G401.6 (cell line): ENCODE results near the gene SHISA9.

Experiments
- FAIRE-seq: peaks from 2 replicates; lab custom pipeline; 2012; peaks lifted over from hg19 to GRCh38; lab: Jason Lieb, UNC

The SHISA9 gene

DNA sequence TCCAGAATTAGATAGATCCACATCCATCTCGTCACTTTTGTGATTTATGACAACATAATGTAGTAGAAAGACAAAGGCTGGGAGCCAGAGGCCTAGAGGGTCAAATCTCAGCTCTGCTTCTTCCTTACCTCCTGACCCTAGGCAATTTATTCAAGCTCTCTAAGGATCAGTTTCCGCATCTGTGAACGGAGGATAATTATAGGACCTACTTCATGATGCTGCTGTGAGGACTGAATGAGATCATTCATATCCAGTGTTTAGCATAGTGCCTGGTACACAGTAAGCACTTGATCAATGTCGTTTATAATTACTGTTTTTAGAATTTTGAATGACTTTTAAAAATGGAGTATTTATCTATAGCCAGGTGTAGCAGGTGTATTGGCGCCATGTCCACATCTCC lies 128.4 kb downstream of the SHISA9 start:
- no peak for FAIRE-seq

DNA sequence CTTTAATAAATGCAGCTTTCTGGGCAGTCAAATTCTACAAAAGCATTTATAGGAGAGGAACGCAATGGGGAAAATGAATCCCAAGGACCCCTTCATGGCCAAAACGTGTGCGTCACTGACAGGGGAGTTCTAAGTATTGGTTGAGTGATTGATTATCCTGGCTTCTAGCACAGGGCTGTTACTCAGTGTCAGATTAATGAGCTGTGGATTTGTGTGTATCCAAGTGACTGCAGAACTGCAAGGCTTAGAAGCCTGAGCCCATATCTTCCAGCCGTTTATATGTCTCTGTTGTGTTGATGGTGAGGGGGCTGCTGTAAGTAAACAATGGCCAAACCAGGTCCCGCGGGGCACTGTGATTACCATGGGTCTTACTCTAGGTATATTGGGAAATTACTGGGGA lies 129.4 kb downstream of the SHISA9 start:
- no peak for FAIRE-seq

DNA sequence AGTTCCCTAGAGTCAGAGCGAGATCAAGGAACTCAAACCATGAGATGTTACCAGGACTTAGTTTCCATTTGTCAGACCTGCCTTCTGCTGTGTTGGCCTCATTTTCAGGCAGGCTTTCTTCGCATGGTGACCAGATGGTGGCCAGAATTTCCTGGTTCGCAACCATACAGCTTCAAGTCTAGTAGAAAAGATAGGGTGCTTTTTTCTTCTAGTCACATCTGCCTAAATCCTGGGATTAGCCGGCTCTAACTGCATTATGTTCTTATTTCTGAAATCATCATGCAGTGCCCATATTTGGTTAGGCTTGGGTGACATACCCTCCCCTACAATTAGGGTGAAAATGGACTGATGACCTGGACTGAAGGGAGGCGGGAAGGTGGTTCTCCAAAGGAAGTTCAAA lies 131.5 kb downstream of the SHISA9 start:
- no peak for FAIRE-seq

DNA sequence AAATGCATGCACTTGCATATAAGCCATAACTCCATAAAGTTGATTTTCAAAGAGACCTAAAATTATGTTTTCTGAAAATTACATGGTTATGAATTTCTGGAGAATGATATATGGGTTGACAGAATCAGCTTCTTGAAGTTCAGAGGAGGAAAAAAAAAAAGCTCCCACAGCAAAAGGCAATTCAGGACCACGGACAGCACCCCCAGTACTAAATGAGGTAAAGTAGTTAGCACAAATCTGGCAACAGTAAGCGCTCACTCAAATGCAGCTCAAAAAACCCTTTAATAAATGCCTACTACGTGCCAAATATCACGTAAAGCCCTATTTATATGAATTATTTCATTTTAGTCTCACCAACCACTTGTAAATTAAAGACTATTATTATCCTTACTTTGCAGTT lies 135.2 kb downstream of the SHISA9 start:
- FAIRE-seq, result no peak

DNA sequence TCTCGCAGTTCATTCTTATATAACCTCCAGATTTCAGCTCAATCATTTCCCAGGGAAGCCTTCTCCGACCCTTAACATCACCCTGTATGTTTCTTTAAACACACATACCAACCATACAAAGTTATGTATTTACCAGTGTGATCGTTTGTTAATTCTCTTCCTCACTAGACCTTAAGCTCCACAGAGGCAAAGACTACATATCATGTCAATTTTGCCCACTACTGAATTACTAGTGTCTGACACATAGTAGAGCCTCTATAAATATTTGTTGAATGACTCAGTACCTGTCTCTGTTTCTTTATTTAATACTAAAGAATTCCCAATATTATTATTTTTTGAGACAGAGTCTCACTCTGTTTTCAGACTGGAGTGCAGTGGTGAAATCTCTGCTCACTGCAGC lies 137.2 kb downstream of the SHISA9 start:
- FAIRE-seq, result no peak

DNA sequence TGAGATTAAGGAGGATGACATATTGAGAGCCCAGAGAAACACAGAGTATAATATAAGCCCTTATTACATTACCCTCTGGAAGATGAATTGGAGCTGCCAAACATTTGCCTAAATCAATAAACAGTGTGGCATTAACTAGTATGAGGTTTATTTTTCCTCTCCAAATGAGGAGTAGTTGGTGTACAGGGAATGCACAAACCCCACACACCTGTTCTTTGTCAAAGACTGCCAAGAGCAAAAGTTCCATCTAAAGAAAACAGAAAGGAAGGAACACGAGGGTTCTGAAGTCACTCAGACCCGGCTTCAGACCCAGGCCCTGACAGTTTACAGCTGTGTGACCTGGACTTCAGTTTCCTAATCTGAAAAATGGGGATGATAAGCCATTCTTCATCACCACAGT lies 138.1 kb downstream of the SHISA9 start:
- FAIRE-seq, result no peak

DNA sequence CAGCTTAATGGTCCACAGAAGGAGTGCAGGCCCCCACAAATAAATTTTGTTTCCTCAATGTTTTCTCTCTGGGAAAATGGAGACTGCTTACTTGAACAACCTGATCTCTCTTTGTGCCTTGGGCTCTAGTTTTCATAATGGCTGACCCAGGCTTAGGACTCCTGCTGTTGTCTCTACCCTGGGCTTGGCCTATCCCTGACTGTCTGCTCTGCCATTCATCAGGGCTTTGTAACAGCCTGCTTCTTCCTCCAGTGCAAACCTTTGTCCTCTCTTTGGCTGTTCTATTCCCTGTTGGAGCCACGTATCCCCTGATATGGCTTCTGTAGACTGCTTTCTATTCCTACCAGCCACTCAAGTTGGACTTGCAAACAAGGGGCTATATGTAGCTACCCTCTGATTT lies 139.8 kb downstream of the SHISA9 start:
- no peak for FAIRE-seq

DNA sequence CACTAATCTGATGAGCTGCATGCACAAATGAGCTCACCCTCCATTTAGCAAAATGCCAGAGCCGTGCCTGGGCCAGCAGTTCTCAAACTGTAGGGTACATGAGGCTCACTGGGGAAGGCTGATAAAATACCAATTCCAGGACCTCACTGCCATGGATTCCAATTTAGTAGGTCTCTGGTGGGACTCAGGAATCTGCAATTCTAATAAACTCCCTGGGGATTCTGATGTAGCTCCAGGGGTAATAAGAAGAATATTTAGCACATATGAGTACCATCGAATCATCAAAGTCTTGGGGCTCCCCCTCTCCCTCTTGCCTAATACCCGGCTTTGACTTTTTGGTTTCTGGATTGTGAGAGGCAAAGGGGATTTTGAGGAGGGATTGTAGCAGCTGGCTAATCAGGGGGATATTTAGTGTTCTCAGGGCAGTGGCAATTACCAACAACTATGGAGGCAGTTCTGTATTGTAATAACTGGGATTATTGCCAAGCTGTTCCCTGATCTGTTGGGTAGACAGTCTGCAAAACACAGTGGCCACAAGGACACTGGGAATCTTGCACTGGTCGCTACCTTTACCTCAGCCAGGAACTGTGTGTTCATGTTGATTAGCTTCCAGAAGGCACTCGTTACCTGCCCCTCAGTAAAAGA lies 140.4 kb downstream of the SHISA9 start:
- no peak for FAIRE-seq

DNA sequence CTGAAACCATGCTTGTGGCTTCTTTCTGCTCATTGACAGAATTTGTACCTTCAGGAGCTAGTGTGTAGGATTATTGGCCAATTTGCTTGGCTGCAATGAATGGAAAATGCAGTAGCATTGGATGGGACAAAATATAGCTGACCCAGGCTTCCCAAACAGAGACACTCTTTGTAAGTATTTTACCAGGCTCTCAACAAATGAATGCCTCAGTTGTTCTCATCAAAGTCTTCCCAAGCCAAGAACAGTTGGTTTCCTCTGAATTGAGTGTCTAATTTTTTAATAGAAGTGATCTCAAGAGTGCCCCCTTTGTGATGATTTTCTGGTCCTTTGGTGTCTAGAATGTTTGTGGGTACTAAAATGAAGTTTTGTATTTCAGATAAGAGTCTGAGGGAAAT lies 140.9 kb downstream of the SHISA9 start:
- no peak for FAIRE-seq

DNA sequence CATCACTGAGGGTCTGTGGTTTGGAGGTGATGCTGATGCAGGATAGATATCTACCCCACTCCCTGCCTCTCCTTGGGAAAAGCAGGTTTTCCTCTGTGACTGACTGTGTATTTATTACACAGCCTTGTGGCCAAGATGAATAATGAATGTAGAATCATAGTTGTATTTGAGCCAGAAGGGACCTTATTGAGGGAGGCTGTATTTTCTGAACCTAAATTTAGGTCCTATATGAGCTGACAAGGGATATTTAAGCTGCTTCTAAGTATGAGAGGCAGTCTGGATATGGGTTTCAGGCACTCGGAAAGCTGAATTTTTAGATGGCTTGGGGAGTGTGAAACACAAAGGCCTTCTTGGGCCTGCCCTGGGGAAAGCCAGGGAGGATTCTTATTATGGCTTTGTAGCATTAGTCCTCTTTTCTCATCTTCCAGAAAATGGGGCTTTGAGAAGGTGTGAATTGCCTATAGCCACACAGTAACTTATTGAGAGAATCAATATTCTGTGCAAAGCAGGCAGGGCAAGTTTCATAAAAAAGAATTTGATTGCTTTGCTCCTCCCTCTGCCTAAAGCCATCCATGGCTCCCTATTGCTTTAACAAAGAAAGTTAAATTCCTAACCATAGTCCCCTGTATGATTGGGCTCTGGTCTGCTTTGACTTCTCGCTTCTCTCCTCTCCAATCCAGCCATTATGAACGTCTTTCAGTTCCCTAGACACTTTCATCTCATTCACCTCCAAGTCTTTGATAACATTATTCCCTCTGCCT lies 144.8 kb downstream of the SHISA9 start:
- FAIRE-seq, result no peak

DNA sequence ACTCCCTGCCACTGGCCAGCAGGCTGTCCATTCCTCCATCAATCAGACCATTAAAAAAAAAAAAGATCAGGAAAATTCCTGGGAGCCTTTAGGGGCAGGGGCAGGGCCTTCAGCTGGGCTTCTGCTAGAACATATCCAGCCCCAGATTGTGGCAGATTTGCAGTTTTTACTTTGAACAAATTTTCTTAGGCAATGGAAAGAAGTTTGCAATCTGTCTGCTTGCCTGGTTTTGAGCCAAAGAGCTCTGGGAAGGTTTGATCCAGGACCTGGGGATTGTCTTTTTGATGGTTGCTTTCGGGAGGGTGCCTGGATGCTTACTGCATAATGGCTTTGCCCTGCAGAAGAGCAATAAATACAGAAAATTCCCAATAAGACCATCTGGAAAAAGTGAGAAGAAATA lies 145.9 kb downstream of the SHISA9 start:
- no peak for FAIRE-seq

DNA sequence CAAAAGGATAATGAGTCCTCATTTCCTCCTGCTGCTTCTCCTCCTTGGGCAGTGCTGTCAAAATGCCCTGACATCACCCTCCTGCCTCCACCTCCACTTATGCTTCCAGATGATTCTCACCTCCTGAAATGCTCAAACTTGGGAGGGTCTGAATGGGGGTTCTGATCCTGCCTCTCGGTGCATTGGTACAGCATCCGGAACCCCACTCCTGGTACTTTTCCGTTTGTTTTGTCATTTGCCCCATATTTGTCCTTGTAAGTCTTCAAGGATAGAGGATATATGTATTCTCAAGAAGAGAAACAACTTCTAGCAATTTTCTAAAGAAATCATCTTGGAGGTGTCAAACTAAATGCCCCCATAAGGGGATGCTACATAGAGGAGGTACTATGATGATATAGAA lies 148.3 kb downstream of the SHISA9 start:
- no peak for FAIRE-seq

DNA sequence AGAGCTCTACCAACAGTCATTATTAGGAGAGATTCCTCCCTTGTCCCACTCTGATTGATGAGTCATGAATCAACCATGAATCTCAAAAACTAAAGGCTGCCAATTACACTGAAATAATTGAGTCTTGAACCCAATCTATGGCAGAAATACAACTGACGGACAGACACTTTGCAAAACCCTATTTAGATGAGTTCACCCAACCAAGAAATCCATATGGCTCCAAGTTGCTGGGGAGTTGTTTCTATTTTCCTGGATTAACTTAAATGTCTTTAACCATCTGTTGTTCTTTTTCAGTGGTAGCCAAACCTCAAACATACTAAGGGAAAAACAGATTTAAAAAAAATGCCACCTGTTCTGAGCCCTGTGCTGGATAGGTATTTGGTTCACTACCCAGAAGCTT lies 151.0 kb downstream of the SHISA9 start:
- FAIRE-seq, result no peak

DNA sequence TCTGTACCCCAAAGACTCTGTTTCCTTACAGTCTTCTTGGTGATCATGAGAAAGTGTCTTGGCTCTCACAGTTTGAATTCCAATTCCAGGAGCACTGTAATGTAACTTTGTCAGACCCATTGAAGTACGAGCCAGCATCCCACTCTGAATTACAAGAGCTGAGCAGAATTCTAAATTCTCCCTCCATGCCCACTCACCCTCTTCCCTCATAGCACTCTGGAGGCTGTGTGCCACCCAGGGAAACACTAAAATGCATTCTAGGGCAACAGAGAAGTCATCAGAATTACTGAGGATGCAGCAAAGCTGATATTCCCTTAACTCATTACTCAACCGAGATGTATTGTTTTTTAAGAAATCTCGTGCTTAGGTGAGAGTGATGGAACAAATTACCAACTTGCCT lies 154.1 kb downstream of the SHISA9 start:
- FAIRE-seq, result no peak

DNA sequence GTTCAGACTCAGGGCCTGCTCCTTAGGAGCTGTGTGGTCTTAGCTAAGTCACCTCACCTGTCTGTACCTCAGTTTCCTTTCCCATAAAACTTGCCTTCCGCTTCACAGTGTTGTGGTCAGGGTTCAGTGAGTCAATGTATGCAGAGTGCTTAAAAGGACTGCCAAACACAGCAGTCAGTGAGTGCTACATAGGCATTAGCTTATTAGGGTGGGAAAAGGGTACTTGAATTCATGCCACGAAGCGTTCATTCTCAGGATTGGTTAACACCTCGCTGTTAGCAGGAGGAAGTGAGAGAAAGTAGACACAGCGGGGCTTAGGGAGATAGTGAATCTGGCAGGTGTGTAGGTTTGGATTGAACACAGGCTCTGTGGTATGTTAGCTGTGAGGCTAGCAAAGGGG lies 155.2 kb downstream of the SHISA9 start:
- no peak for FAIRE-seq

DNA sequence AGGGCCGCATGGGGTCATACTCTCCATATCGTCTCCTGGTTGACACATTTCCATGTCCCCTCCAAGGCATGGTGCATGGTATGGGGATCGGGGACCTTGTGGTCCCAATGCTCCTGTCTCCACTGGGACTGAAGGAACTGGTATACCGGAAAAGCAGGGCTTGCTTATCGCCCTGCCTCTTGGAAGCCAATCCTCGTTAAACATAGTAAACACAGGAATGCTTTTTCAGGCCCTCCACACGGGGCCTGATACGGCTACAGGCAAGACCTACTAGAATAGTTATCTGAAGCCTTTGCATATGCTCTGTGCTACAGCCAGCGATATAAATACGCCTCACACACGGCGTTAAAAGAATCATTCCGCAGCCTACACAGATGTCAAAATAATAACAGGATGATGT lies 159.5 kb downstream of the SHISA9 start:
- FAIRE-seq, result no peak

DNA sequence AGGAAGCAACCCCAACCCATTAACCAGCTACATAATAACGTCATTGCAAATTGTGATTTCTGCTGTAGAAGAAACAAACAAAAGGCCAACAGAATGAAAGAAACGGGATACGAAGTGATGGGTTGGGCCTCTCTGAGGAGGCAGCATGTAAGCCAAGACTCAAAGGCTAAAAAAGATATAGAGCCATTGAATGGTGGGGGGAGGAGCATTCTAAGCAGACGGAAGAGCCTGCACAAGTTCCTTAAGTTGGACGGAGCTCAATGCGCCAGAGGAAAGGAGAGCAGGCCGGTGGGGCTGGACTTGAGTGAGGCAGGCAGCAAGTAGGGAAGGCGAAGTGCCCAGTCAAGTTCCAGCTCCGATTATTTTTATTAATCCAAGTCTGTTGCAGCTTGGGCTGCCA lies 160.3 kb downstream of the SHISA9 start:
- no peak for FAIRE-seq

DNA sequence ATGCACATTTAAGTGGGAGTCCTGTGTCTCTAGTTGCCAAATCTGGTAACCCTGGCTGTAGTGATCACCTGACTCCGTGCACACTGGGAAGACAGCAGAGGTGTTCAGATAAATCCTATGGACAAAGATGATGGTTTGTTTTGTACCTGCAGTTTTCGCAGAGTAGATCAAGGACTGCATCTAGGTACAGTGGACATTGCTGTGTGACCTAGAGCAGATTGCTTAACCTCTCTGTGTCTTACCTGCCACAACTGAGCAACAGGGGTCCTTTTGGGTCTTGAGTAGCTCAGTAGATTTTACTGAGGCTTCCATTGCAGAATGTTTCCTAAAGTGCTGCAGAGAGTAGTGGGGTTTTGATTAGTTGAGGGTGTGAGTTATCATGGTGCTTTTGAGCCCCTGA lies 160.8 kb downstream of the SHISA9 start:
- FAIRE-seq, result no peak

DNA sequence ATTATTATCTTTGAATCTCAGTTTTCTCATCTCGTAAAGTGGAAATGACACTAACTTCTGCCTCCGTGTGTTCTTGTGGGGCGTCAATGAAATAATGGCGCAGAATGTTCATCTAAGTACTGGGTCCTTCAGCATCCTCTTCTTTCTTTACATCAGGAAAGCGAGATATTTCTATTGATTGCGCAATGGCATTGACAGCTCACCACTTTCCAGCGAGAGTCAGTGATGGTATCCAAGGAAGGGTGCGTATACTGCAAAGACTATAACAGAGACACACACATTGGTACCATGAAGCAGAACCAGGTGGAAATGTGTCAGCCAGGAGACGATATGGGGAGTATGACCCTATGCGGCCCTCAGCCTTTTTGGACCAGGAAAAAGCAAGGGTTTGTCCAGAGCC lies 162.1 kb downstream of the SHISA9 start:
- FAIRE-seq, result no peak

DNA sequence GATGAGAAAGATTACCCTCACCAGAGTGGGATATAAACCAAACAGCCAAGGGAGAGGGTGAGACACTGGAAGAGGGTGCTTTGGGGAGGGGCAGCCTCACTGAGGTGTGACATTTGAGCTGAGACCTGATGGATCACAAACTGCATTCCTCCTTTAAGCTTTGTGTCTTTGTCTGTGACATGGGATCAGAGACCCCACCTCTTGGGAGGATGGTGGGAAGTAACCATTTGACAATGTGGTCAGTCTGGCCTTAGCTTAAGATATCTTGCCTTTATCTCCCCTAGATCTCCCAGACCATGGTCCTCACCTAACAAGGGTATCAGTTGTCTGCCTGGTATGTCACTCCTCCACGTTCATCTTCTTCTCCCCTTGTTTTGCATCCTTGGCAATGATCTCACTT lies 163.4 kb downstream of the SHISA9 start:
- FAIRE-seq, result no peak

DNA sequence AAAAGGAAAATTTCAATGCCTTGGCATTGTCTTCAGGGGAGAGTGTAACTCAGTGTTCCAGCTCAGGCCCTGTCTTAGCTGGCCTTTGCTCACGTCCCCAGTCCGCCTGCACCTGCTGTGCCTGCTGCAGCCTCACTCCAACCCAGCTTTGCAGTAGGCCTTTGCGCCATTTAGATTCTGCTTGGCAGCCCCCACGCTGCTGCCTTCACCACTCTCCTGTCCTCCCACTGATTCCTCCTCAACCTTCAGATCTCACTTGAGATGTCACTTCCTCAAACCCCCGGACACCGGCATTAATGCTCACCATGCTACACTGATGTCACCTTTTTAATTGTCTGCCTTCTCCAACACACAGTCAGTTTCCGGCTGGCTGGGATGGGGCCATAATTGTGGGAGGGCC lies 166.2 kb downstream of the SHISA9 start:
- FAIRE-seq, result no peak

DNA sequence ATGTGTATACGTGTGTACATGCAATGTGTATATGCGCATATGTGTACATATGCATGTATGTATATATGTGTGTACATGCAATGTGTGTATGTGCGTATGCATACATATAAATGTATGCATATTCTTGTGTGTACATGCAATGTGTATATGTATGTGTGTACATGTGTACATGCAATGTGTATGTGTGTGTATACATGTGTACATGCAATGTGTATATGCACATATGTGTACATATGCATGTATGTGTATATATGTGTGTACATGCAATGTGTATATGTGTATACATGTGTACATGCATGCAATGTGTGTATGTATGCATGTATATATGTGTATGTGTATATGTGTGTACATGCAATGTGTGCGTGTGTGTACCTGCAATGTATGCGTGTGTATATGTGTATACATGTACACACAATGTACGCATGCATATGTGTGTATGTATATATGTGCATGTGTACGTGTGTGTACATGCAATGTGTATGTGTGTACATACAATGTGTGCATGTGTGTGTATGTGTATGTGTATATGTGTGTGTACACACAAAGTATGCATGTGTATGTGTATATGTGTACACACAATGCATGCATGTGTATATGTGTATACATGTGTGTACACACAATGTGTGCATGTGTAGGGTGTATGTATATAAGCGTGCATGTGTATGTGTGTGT lies 167.7 kb downstream of the SHISA9 start:
- FAIRE-seq, result no peak

DNA sequence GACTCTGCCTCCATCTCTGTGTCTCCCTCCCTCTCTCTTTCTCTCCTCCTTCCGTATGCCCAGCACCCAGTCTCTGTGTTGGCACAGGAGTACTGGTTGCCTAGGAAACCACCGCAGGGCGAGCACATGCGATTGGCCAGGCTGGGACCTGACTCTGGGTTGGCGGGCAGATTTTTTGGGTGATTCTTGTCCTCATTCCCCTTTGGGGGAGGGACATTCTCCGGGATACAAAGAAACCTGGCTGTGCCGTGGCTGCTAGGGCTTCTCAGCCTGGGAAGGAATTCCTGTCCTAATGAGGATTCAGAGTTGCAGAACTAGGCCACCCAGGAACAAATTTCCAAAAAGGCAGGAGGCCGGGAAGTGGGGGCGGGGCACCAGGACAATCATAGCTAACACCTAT lies 168.9 kb downstream of the SHISA9 start:
- FAIRE-seq, result no peak

DNA sequence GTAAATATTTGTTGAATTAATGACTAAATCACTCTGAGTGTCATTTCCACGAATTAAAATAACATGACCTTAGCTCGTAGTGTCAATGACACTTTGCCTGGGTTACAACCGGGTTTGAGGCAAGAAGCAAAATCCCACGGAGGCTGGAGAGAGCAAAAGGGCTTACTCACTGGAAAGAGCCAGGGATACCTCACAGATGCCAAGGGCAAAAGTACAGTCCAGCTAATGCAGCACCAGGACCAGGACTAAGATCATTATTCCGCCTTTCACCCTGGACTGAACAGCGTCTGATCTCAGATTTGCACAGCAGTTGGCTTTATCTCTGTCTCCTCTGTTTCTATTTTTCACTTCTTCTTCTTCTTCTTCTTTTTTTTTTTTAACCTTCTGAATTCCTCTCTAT lies 175.5 kb downstream of the SHISA9 start:
- no peak for FAIRE-seq
